Dermis blood vessel endothelial cell (primary cell): ENCODE measurements around the gene NGEF. TPM values are rescaled to one million over a fixed set of nuclear protein-coding genes. Genes with fewer than 3 reads are reported as not detected.

ENCODE experiments used
- DNase-seq: peaks from one replicate; pipeline ENCODE4 v3.0.0; 2010
- total RNA-seq: library from RNA; depleted of rRNA; stranded (reverse); fragments of >200 nt; gene quantifications from 2 replicates; pipeline ENCODE4 v1.2.3, GENCODE V29; 2014

Gene NGEF
- total RNA-seq, 1 donor from 2014 or later, result 0.17 TPM

DNA sequence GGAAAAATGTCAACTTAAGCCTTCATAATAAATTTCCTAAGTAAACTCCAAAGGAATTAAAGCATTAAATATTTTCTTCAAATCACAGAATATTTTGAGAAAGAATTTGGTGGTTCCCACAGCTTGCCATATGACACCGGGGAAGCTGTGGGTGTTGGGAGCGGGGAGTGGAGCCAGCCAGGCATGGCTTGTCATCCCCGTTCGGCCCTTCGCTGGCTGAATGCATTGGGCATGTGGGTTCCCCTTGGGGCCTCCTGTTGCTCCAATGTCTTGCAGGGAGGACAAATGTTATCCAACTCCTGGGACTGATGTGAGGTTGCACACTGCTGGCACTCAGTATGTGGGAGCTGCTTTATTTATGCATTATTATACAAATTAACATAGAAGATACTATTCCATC is 18.6 kb downstream of the NGEF start:
- DNase-seq, result no peak

DNA sequence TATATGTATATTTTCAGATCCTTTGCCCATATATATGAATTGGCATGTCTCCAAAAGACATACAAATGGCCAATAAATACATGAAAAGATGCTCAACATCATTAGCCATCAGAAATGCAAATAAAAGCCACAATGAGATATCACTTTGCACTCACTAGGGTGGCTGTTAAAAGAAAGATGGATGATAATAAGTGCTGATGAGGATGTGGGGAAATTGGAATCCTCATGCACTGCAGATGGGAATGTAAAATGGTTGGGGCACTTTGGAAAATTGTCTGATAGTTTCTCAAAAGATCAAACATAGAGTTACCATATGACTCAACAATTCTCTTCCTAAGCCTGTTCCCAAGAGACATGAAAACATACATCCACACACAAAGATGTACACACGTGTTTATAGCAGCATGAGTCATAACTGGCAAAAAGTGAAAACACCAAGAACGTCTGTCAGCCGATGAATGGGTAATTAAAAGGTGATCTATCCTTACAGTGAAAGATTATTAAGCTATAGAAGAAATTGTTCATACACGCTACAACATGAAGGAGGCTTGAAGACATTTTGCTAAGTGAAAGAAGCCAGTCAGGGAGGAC is 19.7 kb downstream of the NGEF start:
- DNase-seq, result no peak

GRCh38 chr2:232986155-232986554 is 26.9 kb downstream of the NGEF start:
- no peak for DNase-seq

DNA sequence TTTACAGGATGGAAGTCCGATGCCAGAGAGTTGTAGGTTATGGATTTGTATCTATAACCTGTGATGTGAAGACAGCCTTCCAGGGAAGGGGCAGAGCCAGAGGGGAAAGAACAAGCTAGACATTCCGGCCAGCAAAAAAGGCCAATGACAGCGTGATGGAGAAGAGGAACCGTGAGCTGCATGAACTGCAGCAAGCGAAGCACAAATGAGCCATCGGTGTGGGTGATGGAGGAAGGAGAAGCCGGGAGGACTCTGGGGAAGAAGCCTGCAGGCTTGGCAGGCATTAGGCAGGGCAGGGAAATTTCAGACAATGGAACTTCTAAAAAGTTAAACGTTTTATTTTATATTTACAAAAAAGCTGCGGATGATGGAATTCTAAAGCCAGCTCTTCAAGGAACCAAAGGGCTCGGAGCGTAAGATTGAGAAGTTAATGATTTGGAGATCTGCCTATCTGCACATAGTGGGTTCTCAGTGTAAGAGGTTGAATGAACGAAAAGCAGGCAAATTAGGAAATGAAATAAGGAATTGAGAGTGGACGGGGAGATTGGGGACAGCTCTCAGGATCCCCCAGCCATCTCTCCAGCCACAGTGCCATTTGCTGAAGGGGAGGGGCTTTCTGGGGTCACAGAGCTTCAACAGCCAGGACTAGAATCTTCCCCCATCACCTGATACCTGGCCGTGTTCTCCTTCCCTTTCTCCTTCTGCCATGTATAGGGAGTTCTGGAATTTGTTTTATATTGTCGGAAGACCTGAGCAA is 28.4 kb downstream of the NGEF start:
- no peak for DNase-seq

DNA sequence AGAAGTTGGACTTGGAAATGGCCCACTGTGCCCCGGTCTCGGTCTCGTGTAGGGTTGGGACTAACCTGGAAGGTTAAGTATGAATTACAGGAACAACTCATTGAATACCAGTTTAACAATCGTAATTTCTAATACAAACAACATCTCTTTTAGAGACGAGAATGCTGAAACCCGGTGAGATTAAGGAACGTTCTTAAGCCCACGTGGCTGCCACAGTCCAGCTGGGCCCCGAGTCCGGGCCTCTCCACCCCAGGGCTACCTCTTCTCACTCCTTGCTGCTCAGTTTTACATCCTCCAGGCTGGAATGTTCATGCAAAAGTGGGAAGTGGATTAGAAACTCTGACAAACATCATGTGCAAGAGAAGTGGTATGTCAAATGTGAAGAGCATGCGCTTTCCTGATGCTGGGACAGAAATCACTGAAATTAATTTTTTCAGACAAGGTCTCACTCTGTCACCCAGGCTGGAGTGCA is 29.4 kb downstream of the NGEF start:
- DNase-seq, result no peak

- no peak for DNase-seq
Measured at GRCh38 chr2:232982926-232983668, 30.0 kb downstream of the NGEF start.

DNA sequence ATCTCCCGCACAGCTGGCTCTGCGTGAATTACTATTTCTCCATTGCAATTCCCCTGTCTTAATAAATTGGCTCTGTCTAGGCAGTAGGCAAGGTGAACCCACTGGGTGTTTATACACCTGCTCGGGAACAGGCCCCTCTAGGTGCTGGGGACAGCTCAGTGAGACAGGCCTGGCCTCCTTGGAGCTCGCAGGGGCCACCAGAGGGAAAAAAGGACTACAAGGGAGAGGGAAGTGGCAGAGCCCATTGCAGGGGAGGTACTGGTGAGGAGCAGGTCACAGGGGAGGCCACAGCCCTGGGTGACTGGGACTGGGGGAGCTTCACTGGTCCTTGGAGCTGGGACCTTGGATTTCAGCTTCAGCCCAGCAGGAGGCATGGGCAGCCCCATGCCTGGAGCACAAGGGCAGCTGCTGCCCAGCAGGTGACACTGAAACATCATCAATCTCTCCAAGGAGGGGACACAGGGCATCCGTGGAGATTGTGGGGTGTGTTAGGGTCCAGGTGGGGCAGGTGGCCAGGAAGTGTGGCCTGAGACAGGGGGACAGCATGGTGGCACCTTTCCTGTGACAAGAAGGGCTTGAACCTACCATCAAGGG is 31.2 kb downstream of the NGEF start:
- no peak for DNase-seq

DNA sequence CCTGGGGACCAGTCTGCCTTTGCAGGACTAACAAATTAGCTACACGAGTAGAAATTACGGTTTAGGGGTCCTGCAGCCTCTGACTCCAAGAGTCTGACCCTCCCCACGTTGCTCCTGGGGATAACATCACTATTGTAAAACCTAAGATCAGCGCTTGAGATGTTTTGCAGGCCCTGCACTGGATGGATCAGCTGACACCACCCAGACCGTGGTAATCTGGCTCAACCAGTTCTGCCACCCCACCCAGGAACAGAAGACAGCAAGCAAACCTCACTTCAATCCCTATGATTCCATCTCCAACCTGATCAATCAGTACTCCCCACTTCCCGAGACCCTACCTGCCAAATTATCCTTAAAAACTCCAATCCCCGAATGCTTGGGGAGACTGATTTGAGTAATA is 31.7 kb downstream of the NGEF start:
- no peak for DNase-seq

DNA sequence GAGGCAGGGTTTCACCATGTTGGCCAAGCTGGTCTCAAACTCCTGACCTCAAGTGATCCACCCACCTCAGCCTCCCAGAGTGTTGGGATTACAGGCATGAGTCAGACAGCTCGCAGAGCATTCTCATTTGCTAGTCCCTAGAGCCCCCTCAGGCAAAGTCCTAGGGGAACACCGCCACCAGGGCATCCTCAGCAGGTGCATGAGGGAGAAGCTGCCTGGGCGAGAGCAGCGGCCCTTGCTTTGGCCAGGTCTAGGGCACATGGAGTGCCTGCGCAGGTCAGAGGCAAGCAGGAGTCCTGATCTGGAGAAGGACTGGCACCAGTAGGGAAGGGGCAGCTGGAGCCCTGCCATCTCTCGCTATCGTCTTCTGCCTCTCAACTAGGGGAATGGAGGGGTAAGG is 32.4 kb downstream of the NGEF start:
- no peak for DNase-seq

- peak; percentile 4 for DNase-seq
Measured at GRCh38 chr2:232979871-232980461, 33.1 kb downstream of the NGEF start.

DNA sequence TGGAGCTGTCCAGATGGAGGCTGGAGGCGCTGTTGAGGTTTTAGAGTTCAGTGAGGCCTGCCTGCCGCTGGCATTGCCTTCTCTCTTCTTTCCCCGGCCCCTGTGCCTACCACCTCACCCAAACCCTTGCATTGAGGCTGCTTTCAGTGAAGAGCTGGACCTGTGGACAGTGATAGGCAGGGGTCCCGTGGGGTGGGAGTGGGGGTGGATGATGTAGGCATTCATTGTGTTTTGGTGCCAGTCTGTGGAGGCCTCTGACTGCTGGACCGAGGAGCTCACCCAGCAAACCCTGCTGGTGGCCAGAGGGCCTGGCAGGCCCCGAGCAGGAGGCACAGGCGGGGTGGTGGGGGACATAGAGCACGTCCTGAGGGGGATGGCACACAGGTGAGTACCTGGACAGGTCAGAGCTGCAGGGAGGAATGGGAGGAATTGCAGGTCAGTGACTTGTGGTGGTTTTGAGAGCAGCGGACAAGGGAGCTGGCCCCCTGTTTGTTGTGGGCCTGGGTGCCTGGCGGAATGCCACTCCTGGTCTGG is 35.6 kb downstream of the NGEF start:
- no peak for DNase-seq

DNA sequence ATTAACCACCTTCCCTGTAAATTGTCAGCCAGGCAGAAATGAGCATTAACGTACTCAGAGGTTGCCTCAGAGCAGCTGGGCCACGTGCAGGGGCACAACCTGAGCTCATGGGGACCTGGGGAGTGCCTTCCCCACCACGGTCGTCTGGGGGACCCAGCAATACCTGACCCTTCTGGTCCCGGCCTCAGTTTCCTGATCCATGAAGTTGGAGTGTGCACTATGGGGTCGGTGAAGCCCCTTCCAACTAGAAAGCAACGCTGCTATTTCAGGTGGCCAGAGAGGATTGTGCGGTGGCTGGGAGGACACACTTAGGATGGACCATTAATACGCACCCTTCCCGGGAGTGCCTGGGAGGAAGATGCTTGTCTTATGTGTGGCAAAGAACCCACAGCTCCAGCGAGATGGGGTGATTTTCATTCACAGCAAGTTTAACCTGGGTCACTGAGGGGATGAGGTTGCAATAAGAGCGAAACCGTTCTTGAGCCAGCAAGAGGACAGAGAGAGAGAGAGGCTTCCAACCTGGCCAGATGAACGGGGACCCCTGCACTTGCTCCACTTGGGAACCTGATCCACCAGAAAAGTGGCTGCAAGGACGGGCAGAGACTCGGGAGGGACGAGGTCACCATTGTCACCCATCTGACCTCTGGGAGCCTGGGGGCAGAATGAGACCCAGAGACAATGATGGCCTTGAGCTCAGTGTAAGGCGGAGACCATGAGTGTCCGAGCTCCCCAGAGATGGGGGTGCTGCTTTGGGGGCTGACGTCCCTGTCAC is 36.2 kb downstream of the NGEF start:
- no peak for DNase-seq

GRCh38 chr2:232976176-232976575 is 36.9 kb downstream of the NGEF start:
- no peak for DNase-seq

GRCh38 chr2:232974396-232974795 is 38.7 kb downstream of the NGEF start:
- DNase-seq, result no peak

- no peak for DNase-seq
Measured at GRCh38 chr2:232973796-232974195, 39.3 kb downstream of the NGEF start.

DNA sequence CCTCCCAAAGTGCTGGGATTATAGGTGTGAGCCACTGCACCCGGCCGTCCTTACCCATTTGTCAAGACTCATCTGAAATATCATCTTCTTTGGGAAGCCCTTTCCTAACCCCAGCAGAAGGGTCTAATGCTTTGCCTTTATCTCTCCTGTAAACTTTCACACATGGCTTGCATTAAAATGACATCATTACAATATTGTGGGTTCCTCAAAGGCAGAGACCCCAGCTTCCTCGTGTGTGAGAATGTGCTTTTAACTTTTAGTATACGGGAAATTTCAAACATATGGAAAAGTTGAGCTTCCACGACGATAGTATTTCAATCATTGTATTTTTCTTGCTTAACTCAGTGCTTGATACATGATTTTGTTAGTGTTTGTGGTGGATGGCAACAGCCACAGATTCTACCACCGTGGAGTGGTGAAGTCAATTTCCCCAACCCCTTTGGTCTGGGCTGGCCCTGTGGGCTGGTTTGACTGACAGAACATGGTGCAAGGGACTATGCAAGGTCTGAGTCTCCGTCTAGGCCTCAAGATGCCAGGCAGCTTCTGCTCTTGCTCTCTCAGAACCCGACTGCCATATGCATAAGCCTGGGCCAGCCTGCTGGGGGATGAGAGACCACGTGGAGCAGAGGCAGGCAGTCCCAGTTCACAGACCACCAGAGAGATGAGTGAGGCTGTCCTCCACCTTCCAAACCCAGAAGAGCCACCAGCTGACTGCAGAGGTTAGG is 39.9 kb downstream of the NGEF start:
- DNase-seq, result no peak

DNA sequence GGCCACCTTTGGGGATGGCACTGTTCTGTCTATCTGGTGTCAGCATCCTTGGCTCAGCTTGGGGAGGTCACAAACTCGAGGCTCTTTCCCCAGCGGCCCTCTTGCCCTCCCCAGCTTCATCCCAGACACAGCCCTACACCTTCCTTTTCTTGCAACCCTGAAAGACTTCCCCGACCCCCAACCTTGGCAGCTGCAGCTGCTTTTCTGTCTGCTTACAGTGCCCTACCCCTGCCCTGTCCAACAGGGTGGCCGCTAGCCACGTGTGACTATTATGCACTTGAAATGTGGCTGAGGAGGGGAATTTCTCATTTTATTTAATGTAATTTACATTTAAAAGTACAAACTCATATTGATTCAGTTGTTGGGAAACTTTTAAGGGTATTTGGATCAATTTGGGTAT is 41.3 kb downstream of the NGEF start:
- no peak for DNase-seq

GRCh38 chr2:232970051-232970450 is 43.0 kb downstream of the NGEF start:
- no peak for DNase-seq

- no peak for DNase-seq
Measured at GRCh38 chr2:232967474-232967873, 45.6 kb downstream of the NGEF start.

DNA sequence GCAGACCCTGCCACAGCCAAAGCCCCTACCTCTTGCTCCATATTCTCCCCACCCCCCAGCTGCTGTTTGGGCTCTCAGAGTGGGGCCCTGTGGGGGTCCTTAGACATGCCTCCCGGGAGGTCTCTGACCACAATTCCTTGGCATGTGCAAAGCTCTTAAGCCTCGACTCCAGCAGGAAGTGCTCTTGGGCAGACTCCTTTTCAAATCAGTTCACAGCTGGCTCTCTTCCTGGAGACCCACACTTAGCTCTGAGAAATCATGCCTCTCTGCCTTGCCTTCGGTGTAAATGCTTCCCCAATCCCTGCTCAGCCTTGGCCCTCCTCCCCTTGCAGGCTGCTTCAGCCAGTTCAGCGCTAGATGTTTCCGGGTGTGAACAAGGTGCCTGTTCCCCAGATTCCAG is 46.9 kb downstream of the NGEF start:
- DNase-seq, result no peak

DNA sequence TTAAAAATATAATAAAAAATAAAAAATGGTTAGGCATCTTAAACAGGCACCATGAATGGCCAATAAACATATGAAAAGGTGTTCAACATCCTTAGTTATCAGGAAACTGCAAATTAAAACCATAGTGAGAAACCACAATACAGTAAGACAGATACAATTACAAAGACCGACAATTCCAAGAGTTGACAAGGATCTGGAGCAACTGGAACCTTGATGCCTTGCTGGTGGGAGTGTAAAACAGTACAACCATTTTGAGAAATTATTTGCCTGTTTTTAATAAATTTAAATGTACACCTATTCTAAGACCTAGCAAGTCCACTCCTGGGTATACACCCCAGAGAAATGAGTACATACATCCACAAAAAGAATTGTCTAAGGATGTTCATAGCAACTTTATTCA is 49.1 kb downstream of the NGEF start:
- no peak for DNase-seq
